GM12891 (cell line): ENCODE results near the gene MADD.

Experiments used
- POLR2A ChIP-seq: IDR thresholded peaks from 2 replicates; pipeline ENCODE4 v1.6.1; 2011; ENCODE audit warnings: low read depth, low read length, control low read depth
- POLR2AphosphoS5 ChIP-seq: IDR thresholded peaks from 2 replicates; pipeline ENCODE4 v1.6.1; 2011; ENCODE audit warnings: low read depth, low read length, control low read depth
- SPI1 ChIP-seq: IDR thresholded peaks from 2 replicates; pipeline ENCODE4 v1.6.1; 2011; ENCODE audit warnings: low read depth, low read length, control low read depth
- TAF1 ChIP-seq: IDR thresholded peaks from 2 replicates; pipeline ENCODE4 v1.6.1; 2011; ENCODE audit warnings: low read depth, low read length, control low read depth

- no peak for TF ChIP-seq POLR2A
- TF ChIP-seq POLR2AphosphoS5: no peak
- no peak for TF ChIP-seq TAF1
- TF ChIP-seq SPI1: no peak
Observed at GRCh38 chr11:47274495-47275235, 4.7 kb downstream of the MADD start.
